Measurements from ENCODE around the gene TSPAN9. TPM values are rescaled to one million over a fixed set of nuclear protein-coding genes. Genes with fewer than 3 reads are reported as not detected.

Gene TSPAN9
- total RNA-seq, 4 donors from 2014 or later: 9.9 to 47.3 (median 15.4) TPM

- TF ChIP-seq, protein P1, sequence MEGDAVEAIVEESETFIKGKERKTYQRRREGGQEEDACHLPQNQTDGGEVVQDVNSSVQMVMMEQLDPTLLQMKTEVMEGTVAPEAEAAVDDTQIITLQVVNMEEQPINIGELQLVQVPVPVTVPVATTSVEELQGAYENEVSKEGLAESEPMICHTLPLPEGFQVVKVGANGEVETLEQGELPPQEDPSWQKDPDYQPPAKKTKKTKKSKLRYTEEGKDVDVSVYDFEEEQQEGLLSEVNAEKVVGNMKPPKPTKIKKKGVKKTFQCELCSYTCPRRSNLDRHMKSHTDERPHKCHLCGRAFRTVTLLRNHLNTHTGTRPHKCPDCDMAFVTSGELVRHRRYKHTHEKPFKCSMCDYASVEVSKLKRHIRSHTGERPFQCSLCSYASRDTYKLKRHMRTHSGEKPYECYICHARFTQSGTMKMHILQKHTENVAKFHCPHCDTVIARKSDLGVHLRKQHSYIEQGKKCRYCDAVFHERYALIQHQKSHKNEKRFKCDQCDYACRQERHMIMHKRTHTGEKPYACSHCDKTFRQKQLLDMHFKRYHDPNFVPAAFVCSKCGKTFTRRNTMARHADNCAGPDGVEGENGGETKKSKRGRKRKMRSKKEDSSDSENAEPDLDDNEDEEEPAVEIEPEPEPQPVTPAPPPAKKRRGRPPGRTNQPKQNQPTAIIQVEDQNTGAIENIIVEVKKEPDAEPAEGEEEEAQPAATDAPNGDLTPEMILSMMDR (IDR thresholded peaks at IDR 0.05; ENCODE audit: low read depth): no peak
These were observed 234.4 kb downstream of the TSPAN9 start for GRCh38 chr12:3311491-3312103.

DNA sequence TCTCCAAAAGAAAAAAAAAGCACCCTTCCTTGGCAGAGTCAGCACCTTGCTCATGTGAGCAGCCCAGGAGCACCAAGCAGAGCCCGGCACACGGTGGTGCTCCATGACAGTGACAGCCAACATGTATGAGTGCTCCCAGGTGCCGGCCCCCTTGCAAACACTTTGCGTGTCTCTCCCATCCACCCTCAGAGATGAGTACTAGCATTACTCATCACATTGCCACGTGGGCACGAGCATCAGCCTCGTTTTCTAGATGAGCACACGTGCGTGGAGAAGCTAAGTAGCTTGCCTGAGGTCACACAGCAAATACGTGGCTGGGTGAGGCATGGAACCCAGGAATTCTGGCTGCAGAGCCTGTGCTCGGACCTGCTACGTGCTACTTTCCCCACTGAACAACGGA lies 235.9 kb downstream of the TSPAN9 start:
- TF ChIP-seq, protein P1 (IDR thresholded peaks at IDR 0.05; ENCODE audit: low read depth): no peak

GRCh38 chr12:3313675-3314663 lies 236.8 kb downstream of the TSPAN9 start:
- TF ChIP-seq, protein P1 (IDR thresholded peaks at IDR 0.05; ENCODE audit: low read depth): no peak

- TF ChIP-seq, protein P1 (IDR thresholded peaks at IDR 0.05; ENCODE audit: low read depth): no peak
These were observed 238.1 kb downstream of the TSPAN9 start for GRCh38 chr12:3315201-3315661.

DNA sequence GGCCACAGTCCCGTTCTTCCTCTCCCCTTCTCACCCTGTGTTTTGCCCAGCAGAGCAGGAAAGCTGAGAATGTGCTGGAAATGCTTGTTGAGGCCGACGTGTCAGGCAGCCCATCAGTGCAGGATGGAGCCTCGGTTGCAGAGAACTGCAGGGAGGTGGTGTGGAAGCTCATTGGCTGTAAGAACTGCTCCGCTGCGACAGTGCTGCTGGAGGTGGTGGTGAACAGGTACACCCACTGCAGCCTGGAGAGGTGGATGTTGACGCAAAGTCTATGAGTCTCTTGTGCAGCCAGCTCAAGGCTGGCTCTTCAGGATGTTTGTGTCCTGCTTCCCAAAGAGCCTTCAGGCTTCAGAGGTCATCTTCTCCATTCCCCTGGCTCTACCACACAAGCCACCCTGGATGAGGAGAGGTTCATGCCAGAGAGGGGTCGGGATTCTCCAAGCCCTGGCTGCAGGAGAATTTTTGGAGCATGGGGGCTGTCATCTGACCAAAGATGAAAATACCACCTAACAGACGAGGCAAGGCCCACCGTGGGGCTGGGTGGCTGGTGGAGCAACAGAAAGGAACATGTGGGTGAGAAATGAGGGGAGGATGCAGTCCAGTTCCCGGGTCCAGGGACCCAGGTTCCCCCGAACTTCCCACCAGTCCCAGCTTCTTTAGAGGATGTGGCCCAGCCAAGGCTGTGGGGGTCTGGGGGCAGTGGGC lies 239.7 kb downstream of the TSPAN9 start:
- TF ChIP-seq, protein P1 (IDR thresholded peaks at IDR 0.05; ENCODE audit: low read depth): no peak

GRCh38 chr12:3317481-3317815 lies 240.3 kb downstream of the TSPAN9 start:
- TF ChIP-seq, protein P1 (IDR thresholded peaks at IDR 0.05; ENCODE audit: low read depth): no peak
